GM10266 (cell line): ENCODE results near the gene DPP10.

ENCODE experiments used
- DNase-seq: peaks from one replicate; pipeline ENCODE4 v3.0.0; 2012; ENCODE audit errors: extremely low spot score
- CTCF ChIP-seq: IDR thresholded peaks from 2 replicates; pipeline ENCODE4 v1.5.1; 2012; ENCODE audit warnings: mild to moderate bottlenecking, low read depth; ENCODE audit not compliant: control insufficient read depth, insufficient read depth; ENCODE audit errors: missing control alignments

The DPP10 gene

GRCh38 chr2:115094441-115094840 is 652.0 kb downstream of the DPP10 start:
- TF ChIP-seq CTCF, result no peak
- DNase-seq, result no peak

GRCh38 chr2:115105966-115106365 is 663.5 kb downstream of the DPP10 start:
- no peak for TF ChIP-seq CTCF
- DNase-seq, result no peak

- no peak for TF ChIP-seq CTCF
- no peak for DNase-seq
Measured at GRCh38 chr2:115115135-115115534, 672.7 kb downstream of the DPP10 start.

GRCh38 chr2:115118306-115118705 is 675.9 kb downstream of the DPP10 start:
- no peak for TF ChIP-seq CTCF
- DNase-seq, result no peak

- no peak for TF ChIP-seq CTCF
- no peak for DNase-seq
Measured at GRCh38 chr2:115119086-115119485, 676.6 kb downstream of the DPP10 start.

GRCh38 chr2:115122701-115123100 is 680.3 kb downstream of the DPP10 start:
- no peak for TF ChIP-seq CTCF
- no peak for DNase-seq

- no peak for TF ChIP-seq CTCF
- DNase-seq, result no peak
Measured at GRCh38 chr2:115124817-115125216, 682.4 kb downstream of the DPP10 start.
